ENCODE results near the gene DAAM1. TPM values are rescaled to one million over a fixed set of nuclear protein-coding genes. Genes with fewer than 3 reads are reported as not detected.

The DAAM1 gene
- total RNA-seq, 3 donors from 2014 or later (not counting 1 experiment from before 2014, with no cell fraction given) = 10.9 to 31.4 (median 12.6) TPM

- Mint-ChIP-seq H3K36me3 (no peaks in the 10 kb centered on the region), H3K27ac (no peak overlapping the region), H3K9me3 (no peaks in the 10 kb centered on the region), H3K4me3 (no peak overlapping the region), H3K4me1 (peaks cover 15 to 24% of the 10 kb centered on the region in 2 donors), H3K27me3 (ENCODE audit: low read depth in 2 of 2) (no peaks in the 10 kb centered on the region)
- no peak overlapping the region for H3K4me3 ChIP-seq (ENCODE audit: low read length)
- no peaks in the 10 kb centered on the region for H3K36me3 ChIP-seq (ENCODE audit: control insufficient read depth, insufficient read depth, low read length)
- WGBS (ENCODE audit: insufficient coverage) = 96% methylated on average over 2 of the region's 2 CpGs
- DNase-seq (no peak), ATAC-seq (no peak)
- H3K9me3 ChIP-seq (ENCODE audit: control insufficient read depth, insufficient read depth, low read length) = no peaks in the 10 kb centered on the region
- no peaks in the 10 kb centered on the region for H3K4me1 ChIP-seq (ENCODE audit: control insufficient read depth, insufficient read depth, low read length)
- H3K27ac ChIP-seq (ENCODE audit: low read length) = no peak overlapping the region
- intact Hi-C loops (cut with micrococcal nuclease) = no loop called here
- no peak for TF ChIP-seq CTCF (IDR thresholded peaks at IDR 0.05)
- no peaks in the 10 kb centered on the region for H3K27me3 ChIP-seq (ENCODE audit: control insufficient read depth, insufficient read depth, low read length)
These were observed 51.9 kb downstream of the DAAM1 start for GRCh38 chr14:59240356-59240755.

- Histone ChIP-seq H3K9me3 (ENCODE audit: control insufficient read depth, insufficient read depth, low read length) (no peaks in the 10 kb centered on the region), H3K36me3 (ENCODE audit: control insufficient read depth, insufficient read depth, low read length) (no peaks in the 10 kb centered on the region), H3K27me3 (ENCODE audit: control insufficient read depth, insufficient read depth, low read length) (no peaks in the 10 kb centered on the region), H3K4me1 (ENCODE audit: control insufficient read depth, insufficient read depth, low read length) (no peaks in the 10 kb centered on the region), H3K27ac (ENCODE audit: low read length) (no peak overlapping the region), H3K4me3 (ENCODE audit: low read length) (no peak overlapping the region)
- no peak for TF ChIP-seq CTCF (IDR thresholded peaks at IDR 0.05)
- DNase-seq (no peak), ATAC-seq (no peak)
- Mint-ChIP-seq H3K9me3 (no peaks in the 10 kb centered on the region), H3K4me3 (no peak overlapping the region), H3K36me3 (no peaks in the 10 kb centered on the region), H3K27ac (no peak overlapping the region), H3K27me3 (ENCODE audit: low read depth in 2 of 2) (no peaks in the 10 kb centered on the region), H3K4me1 (peaks cover 18 to 23% of the 10 kb centered on the region in 2 donors)
- intact Hi-C loops (cut with micrococcal nuclease) = no loop called here
- 83% methylated on average over 2 of the region's 2 CpGs for WGBS (ENCODE audit: insufficient coverage)
These were observed 52.7 kb downstream of the DAAM1 start for GRCh38 chr14:59241121-59241520.

GRCh38 chr14:59243174-59243573 lies 54.7 kb downstream of the DAAM1 start:
- Histone ChIP-seq H3K4me1 (ENCODE audit: control insufficient read depth, insufficient read depth, low read length) (no peaks in the 10 kb centered on the region), H3K9me3 (ENCODE audit: control insufficient read depth, insufficient read depth, low read length) (no peaks in the 10 kb centered on the region), H3K36me3 (ENCODE audit: control insufficient read depth, insufficient read depth, low read length) (no peaks in the 10 kb centered on the region), H3K4me3 (ENCODE audit: low read length) (no peak overlapping the region), H3K27ac (ENCODE audit: low read length) (no peak overlapping the region), H3K27me3 (ENCODE audit: control insufficient read depth, insufficient read depth, low read length) (no peaks in the 10 kb centered on the region)
- H3K27me3 Mint-ChIP-seq (ENCODE audit: low read depth in 2 of 2) = no peaks in the 10 kb centered on the region
- H3K36me3 Mint-ChIP-seq = no peaks in the 10 kb centered on the region
- H3K9me3 Mint-ChIP-seq = no peaks in the 10 kb centered on the region
- intact Hi-C loops (cut with micrococcal nuclease) = no loop called here
- no peak overlapping the region for H3K27ac Mint-ChIP-seq
- no peak for ATAC-seq
- H3K4me3 Mint-ChIP-seq = no peak overlapping the region
- TF ChIP-seq CTCF (IDR thresholded peaks at IDR 0.05) = no peak
- no peak for DNase-seq
- peaks cover 15 to 19% of the 10 kb centered on the region in 2 donors for H3K4me1 Mint-ChIP-seq
- whole genome bisulfite sequencing (ENCODE audit: insufficient coverage) = 94% methylated on average over 1 of the region's 1 CpG

GRCh38 chr14:59244581-59244980 lies 56.1 kb downstream of the DAAM1 start:
- TF ChIP-seq CTCF (IDR thresholded peaks at IDR 0.05) = no peak
- no peak overlapping the region for H3K4me3 Mint-ChIP-seq
- H3K27me3 Mint-ChIP-seq (ENCODE audit: low read depth in 2 of 2) = no peaks in the 10 kb centered on the region
- 99% methylated on average over 2 of the region's 2 CpGs for WGBS (ENCODE audit: insufficient coverage)
- H3K4me1 ChIP-seq (ENCODE audit: control insufficient read depth, insufficient read depth, low read length) = no peaks in the 10 kb centered on the region
- H3K36me3 Mint-ChIP-seq = no peaks in the 10 kb centered on the region
- H3K27ac Mint-ChIP-seq = no peak overlapping the region
- ATAC-seq = no peak
- no peak overlapping the region for H3K27ac ChIP-seq (ENCODE audit: low read length)
- no peaks in the 10 kb centered on the region for H3K27me3 ChIP-seq (ENCODE audit: control insufficient read depth, insufficient read depth, low read length)
- H3K4me3 ChIP-seq (ENCODE audit: low read length) = no peak overlapping the region
- intact Hi-C loops (cut with micrococcal nuclease) = no loop called here
- H3K9me3 ChIP-seq (ENCODE audit: control insufficient read depth, insufficient read depth, low read length) = no peaks in the 10 kb centered on the region
- H3K36me3 ChIP-seq (ENCODE audit: control insufficient read depth, insufficient read depth, low read length) = no peaks in the 10 kb centered on the region
- peaks cover 15 to 19% of the 10 kb centered on the region in 2 donors for H3K4me1 Mint-ChIP-seq
- no peaks in the 10 kb centered on the region for H3K9me3 Mint-ChIP-seq
- DNase-seq = no peak

Measured in natural killer cell (primary cell).